Nephron (organoid): ENCODE data around the gene USP36.
A peak's percentile ranks its signal among the peaks of the same experiment; 100 is the strongest.
"Not testable (repeated sequence)": the region's sequence is repeated elsewhere in the genome, so short reads cannot be mapped to it uniquely, and the experiment has no call there.

Experiments
- H3K27ac Mint-ChIP-seq, 3 experiments: 2 replicates each; pipeline ENCODE4 v1.8.0; 2020; ENCODE audit warnings: mixed read lengths in 3 of 3, mild to moderate bottlenecking in 2 of 3, moderate library complexity in 1 of 3
- H3K27me3 Mint-ChIP-seq: 2 replicates; pipeline ENCODE4 v1.8.0; 2021; ENCODE audit warnings: low read depth, mild to moderate bottlenecking, moderate library complexity, mixed read lengths
- H3K36me3 Mint-ChIP-seq: 2 replicates; pipeline ENCODE4 v1.8.0; 2020; ENCODE audit warnings: low read depth, mixed read lengths
- H3K4me1 Mint-ChIP-seq: 2 replicates; pipeline ENCODE4 v1.8.0; 2020; ENCODE audit warnings: mixed read lengths
- H3K4me3 Mint-ChIP-seq, 3 experiments: 2 replicates each; pipeline ENCODE4 v1.8.0; 2020; ENCODE audit warnings: mild to moderate bottlenecking in 3 of 3, mixed read lengths in 3 of 3, moderate library complexity in 2 of 3
- H3K9me3 Mint-ChIP-seq: 2 replicates; pipeline ENCODE4 v1.8.0; 2020; ENCODE audit warnings: mixed read lengths
- TF ChIP-seq, protein P1 (sequence below), 3 experiments: fragments of 200-600 bp; sonication (generic); IDR thresholded peaks; one replicate each; pipeline ENCODE4 v1.5.0; 2021; ENCODE audit warnings: antibody characterized with exemption in 3 of 3; ENCODE audit not compliant: unreplicated experiment in 3 of 3

USP36 gene

DNA sequence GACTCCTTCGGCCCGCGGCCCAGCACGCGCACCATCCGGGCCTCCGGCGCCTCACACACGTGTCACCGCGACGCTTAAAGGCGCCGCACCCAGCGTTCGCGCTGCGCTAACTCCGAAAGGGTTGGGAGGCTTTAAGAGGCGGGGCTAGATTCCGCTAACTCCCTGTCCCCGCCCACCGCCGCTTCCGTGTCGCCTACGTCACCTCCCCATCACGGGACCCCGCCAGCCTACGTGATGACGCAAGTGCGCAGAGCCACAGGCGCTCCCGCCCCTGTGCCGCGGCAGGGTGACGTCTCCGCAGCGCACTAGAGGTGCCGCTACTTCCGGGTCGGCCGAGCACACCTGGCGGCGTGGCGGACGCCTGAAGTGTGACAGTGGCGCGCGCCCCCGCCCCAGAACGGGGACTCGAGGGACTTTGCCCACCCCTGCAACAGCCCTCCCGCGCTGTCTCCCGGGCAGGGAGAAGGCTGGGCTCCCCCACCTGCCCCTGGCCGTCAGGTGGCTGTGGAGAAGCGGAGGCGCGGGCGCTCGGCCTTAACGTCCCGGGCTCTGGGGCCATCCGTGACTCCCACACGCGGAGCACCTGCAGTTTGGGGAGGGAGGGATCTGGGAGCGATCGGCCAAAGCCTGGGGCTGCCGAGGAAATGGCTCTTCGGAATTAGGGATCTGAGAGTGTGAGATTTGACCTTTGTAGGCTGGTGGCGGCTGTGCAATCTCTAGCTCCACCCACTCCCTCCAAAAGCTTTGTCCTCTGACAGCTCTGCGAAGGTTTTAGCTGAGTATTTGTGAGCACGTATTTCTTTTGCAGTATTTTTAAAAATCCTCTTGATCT, at the start of gene USP36:
Gene USP36 (minus strand): TSS at position 35 of the 832 bp plus-strand sequence. CDS start 4,451 bp downstream, outside the sequence.
- TF ChIP-seq, protein P1, sequence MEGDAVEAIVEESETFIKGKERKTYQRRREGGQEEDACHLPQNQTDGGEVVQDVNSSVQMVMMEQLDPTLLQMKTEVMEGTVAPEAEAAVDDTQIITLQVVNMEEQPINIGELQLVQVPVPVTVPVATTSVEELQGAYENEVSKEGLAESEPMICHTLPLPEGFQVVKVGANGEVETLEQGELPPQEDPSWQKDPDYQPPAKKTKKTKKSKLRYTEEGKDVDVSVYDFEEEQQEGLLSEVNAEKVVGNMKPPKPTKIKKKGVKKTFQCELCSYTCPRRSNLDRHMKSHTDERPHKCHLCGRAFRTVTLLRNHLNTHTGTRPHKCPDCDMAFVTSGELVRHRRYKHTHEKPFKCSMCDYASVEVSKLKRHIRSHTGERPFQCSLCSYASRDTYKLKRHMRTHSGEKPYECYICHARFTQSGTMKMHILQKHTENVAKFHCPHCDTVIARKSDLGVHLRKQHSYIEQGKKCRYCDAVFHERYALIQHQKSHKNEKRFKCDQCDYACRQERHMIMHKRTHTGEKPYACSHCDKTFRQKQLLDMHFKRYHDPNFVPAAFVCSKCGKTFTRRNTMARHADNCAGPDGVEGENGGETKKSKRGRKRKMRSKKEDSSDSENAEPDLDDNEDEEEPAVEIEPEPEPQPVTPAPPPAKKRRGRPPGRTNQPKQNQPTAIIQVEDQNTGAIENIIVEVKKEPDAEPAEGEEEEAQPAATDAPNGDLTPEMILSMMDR (IDR thresholded peaks at IDR 0.05; ENCODE audit: unreplicated experiment in 3 of 3) = no peak
- H3K27ac Mint-ChIP-seq = peak within 1 kb of the TSS; percentile 87 to 95 (median 89)
- no peaks in the 10 kb centered on the region for H3K27me3 Mint-ChIP-seq
- H3K4me1 Mint-ChIP-seq = peaks cover 17% of the 10 kb centered on the region
- peaks cover 17% of the 10 kb centered on the region for H3K36me3 Mint-ChIP-seq
- no peaks in the 10 kb centered on the region for H3K9me3 Mint-ChIP-seq
- peak within 1 kb of the TSS; percentile 83 to 92 (median 89) for H3K4me3 Mint-ChIP-seq

DNA sequence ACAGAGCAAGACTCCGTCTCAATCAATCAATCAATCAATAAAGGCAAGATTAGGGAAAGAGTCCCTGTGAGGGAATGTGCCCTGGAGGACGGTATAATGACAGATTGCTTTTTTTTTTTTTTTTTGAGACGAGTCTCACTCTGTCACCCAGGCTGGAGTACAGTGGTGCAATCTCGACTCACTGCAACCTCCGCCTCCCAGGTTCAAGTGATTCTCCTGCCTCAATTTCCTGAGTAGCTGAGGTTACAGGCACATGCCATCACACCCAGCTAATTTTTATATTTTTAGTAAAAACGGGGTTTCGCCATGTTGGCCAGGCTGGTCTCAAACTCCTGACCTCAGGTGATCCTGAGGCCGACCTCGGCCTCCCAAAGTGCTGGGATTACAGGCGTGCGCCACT, 49.5 kb upstream of the USP36 start:
- Mint-ChIP-seq H3K36me3 (peaks cover 21% of the 10 kb centered on the region), H3K4me1 (peaks cover 73% of the 10 kb centered on the region)
- not testable (repeated sequence) for H3K4me3 Mint-ChIP-seq, H3K27me3 Mint-ChIP-seq, H3K9me3 Mint-ChIP-seq, H3K27ac Mint-ChIP-seq

DNA sequence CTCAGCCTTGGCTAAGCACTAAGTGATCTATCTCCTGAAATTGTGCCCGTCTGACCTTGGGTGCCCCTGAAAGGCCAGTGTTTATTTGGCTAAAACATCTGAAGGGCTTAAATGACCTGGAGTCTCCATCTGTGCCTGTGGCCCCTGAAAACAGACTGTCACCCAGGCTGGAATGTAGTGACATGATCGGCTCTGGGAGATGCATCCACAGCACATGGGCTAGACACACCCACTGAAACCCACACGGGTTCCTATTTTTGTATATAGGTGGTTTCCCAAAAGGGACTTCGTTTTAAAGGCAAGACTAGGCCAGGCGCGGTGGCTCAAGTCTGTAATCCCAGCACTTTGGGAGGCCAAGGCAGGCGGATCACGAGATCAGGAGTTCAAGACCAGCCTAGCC, 48.9 kb upstream of the USP36 start:
- peak overlapping the region; percentile 20 to 45 (median 26) for H3K27ac Mint-ChIP-seq
- peaks cover 9% of the 10 kb centered on the region for H3K27me3 Mint-ChIP-seq
- TF ChIP-seq, protein P1 (IDR thresholded peaks at IDR 0.05; ENCODE audit: unreplicated experiment in 3 of 3) = no peak
- no peaks in the 10 kb centered on the region for H3K9me3 Mint-ChIP-seq
- peaks cover 75% of the 10 kb centered on the region for H3K4me1 Mint-ChIP-seq
- H3K36me3 Mint-ChIP-seq = peaks cover 21% of the 10 kb centered on the region
- H3K4me3 Mint-ChIP-seq = peak overlapping the region in 1 of 3 experiments; percentile 14

DNA sequence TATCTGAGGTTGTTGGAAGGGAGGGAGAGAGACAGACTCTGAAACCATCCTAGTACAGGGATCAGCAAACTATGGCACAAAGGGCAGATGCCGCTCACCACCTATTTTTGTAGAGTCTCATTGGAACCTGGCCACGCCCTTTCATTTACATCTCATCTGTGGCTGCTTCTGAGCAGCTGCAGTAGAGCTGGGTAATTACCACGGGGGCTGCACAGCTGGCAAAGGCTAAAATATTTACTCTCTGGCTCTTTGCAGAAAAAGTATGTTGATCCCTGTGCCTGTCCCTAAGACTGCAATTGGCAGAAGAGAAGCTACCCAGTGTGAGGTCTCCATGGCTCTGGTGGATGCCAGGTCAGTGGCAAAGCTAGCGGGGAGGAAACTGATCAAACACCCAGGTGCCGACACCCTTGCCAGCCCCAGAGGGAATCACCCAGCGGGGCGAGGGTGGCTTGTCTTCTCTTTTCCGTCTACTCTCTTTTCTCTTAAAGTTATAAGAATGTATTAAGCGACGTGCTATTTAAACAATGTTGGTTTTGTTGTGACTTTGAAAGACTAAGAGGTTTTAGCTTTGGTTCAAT, 48.4 kb upstream of the USP36 start:
- Mint-ChIP-seq H3K36me3 (peaks cover 21% of the 10 kb centered on the region), H3K27ac (peak overlapping the region in 2 of 3 experiments; percentile 26 to 45), H3K4me1 (peaks cover 75% of the 10 kb centered on the region), H3K27me3 (peaks cover 9% of the 10 kb centered on the region), H3K4me3 (peak overlapping the region in 1 of 3 experiments; percentile 26), H3K9me3 (no peaks in the 10 kb centered on the region)
- TF ChIP-seq, protein P1 (IDR thresholded peaks at IDR 0.05; ENCODE audit: unreplicated experiment in 3 of 3) = no peak

DNA sequence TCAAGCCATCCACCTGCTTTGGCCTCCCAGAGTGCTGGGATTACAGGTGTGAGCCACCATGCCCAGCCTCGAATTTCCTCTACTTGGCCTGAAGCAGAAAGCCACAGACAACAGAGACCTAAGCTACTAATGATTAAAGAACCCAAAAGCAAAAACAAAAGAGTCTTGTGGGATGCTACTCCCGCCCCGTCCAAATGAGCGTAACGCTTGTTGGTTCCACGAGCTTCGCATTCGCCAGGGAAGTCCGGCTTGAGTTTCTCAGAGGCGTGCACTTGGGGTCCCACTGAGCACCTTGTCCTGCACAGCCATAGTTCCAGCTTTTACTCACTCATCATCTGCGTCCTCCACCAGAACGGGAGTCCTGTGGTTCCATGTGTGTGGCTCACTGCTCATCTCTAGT, 46.3 kb upstream of the USP36 start:
- Mint-ChIP-seq H3K27me3 (peaks cover 3% of the 10 kb centered on the region), H3K4me1 (peaks cover 77% of the 10 kb centered on the region), H3K4me3 (no peak overlapping the region), H3K36me3 (peaks cover 20% of the 10 kb centered on the region), H3K27ac (no peak overlapping the region), H3K9me3 (no peaks in the 10 kb centered on the region)
- TF ChIP-seq, protein P1 (IDR thresholded peaks at IDR 0.05; ENCODE audit: unreplicated experiment in 3 of 3) = no peak

DNA sequence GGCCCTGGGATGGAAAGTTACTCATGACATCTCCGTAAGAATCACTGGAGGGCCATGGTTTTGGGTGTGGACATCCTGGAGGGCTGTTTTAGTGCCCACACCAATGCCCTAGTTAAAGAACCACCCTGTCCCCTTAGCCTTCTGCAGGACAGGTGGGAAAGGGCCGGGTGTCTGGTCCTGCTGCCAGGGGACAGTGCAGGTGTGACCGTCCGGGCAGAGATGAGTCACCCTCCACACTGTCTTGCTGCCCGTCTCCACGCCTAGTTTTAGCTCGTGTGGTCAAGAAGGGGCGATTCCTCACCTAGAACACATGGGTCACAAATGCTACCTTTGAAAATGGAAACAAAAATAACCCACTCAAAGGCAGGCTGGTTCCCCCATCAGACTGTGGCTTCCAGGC, 45.3 kb upstream of the USP36 start:
- H3K27me3 Mint-ChIP-seq = peaks cover 3% of the 10 kb centered on the region
- peaks cover 74% of the 10 kb centered on the region for H3K4me1 Mint-ChIP-seq
- TF ChIP-seq, protein P1 (IDR thresholded peaks at IDR 0.05; ENCODE audit: unreplicated experiment in 3 of 3) = no peak
- peaks cover 15% of the 10 kb centered on the region for H3K36me3 Mint-ChIP-seq
- H3K27ac Mint-ChIP-seq = no peak overlapping the region
- H3K4me3 Mint-ChIP-seq = no peak overlapping the region
- H3K9me3 Mint-ChIP-seq = no peaks in the 10 kb centered on the region
